Measurements from ENCODE around the gene SERPINB6.
"Not testable (repeated sequence)": the region's sequence is repeated elsewhere in the genome, so short reads cannot be mapped to it uniquely, and the experiment has no call there.

Gene SERPINB6

GRCh38 chr6:2953098-2953497 lies 18.3 kb downstream of the SERPINB6 start:
- no peak for DNase-seq

GRCh38 chr6:2952557-2953095 lies 18.7 kb downstream of the SERPINB6 start:
- peak; percentile 57 to 67 for DNase-seq

GRCh38 chr6:2951728-2952127 lies 19.6 kb downstream of the SERPINB6 start:
- peak in 1 of 2 donors; percentile 29 for DNase-seq

- DNase-seq, result no peak
Measured at GRCh38 chr6:2950713-2951112, 20.7 kb downstream of the SERPINB6 start.

- no peak for DNase-seq
Measured at GRCh38 chr6:2949536-2950083, 21.8 kb downstream of the SERPINB6 start.

- DNase-seq, result no peak
Measured at GRCh38 chr6:2949121-2949520, 22.2 kb downstream of the SERPINB6 start.

GRCh38 chr6:2948228-2949025 lies 22.9 kb downstream of the SERPINB6 start:
- no peak for DNase-seq

GRCh38 chr6:2947445-2947844 lies 23.9 kb downstream of the SERPINB6 start:
- no peak for DNase-seq

- no peak for DNase-seq
Measured at GRCh38 chr6:2945153-2945452, 26.3 kb downstream of the SERPINB6 start.

GRCh38 chr6:2944405-2945152 lies 26.8 kb downstream of the SERPINB6 start:
- no peak for DNase-seq

- no peak for DNase-seq
Measured at GRCh38 chr6:2943564-2943955, 27.8 kb downstream of the SERPINB6 start.

GRCh38 chr6:2942914-2943563 lies 28.3 kb downstream of the SERPINB6 start:
- no peak for DNase-seq

- not testable (repeated sequence) for DNase-seq
Measured at GRCh38 chr6:2942116-2942515, 29.3 kb downstream of the SERPINB6 start.

- DNase-seq, result no peak
Measured at GRCh38 chr6:2940851-2941250, 30.5 kb downstream of the SERPINB6 start.

GRCh38 chr6:2940010-2940850 lies 31.1 kb downstream of the SERPINB6 start:
- DNase-seq, result no peak

- no peak for DNase-seq
Measured at GRCh38 chr6:2939315-2940009, 31.9 kb downstream of the SERPINB6 start.

- no peak for DNase-seq
Measured at GRCh38 chr6:2938632-2939083, 32.7 kb downstream of the SERPINB6 start.

- no peak for DNase-seq
Measured at GRCh38 chr6:2938004-2938631, 33.2 kb downstream of the SERPINB6 start.

GRCh38 chr6:2937627-2938003 lies 33.8 kb downstream of the SERPINB6 start:
- no peak for DNase-seq

GRCh38 chr6:2935566-2936291 lies 35.6 kb downstream of the SERPINB6 start:
- DNase-seq, result no peak
